OCI-M2 (cell line): ENCODE measurements around the gene ASIC4.

Experiments
- DNase-seq: peaks from one replicate; lab custom pipeline; 2025; ENCODE audit not compliant: unreplicated experiment; lab: John Stamatoyannopoulos, UW

The ASIC4 gene

GRCh38 chr2:219480004-219480403, 34.3 kb upstream of the ASIC4 start:
- DNase-seq = no peak

DNA sequence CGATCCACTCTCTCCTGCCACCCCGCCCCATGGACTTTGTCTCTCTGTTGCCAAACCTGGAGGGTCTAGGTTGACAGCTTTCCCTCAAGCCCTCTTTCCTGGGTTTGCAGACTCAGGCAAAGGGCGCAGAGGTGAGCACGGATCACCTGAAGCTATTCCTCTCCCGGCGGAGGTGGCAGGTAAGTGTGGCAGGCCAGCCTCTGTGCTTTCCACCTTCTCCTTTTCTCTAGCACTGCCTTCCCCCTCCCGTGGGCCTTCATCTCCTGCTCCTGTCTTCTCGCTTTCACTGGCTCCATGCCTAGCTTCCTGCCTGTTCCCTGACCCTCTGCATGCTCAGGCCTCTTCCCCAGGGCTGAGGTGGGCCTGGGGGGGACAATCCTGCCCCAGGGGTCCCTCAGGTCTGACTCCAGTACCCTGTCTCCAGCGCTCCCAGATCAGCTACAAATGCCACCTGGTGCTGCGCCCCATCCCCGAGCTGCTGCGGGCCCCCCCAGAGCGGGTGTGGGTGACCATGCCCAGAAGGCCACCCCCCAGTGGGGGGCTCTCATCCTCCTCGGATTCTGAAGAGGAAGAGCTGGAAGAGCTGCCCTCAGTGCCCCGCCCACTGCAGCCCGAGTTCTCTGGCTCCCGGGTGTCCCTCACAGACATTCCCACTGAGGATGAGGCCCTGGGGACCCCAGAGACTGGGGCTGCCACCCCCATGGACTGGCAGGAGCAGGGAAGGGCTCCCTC, 31.4 kb upstream of the ASIC4 start:
- DNase-seq = no peak

DNA sequence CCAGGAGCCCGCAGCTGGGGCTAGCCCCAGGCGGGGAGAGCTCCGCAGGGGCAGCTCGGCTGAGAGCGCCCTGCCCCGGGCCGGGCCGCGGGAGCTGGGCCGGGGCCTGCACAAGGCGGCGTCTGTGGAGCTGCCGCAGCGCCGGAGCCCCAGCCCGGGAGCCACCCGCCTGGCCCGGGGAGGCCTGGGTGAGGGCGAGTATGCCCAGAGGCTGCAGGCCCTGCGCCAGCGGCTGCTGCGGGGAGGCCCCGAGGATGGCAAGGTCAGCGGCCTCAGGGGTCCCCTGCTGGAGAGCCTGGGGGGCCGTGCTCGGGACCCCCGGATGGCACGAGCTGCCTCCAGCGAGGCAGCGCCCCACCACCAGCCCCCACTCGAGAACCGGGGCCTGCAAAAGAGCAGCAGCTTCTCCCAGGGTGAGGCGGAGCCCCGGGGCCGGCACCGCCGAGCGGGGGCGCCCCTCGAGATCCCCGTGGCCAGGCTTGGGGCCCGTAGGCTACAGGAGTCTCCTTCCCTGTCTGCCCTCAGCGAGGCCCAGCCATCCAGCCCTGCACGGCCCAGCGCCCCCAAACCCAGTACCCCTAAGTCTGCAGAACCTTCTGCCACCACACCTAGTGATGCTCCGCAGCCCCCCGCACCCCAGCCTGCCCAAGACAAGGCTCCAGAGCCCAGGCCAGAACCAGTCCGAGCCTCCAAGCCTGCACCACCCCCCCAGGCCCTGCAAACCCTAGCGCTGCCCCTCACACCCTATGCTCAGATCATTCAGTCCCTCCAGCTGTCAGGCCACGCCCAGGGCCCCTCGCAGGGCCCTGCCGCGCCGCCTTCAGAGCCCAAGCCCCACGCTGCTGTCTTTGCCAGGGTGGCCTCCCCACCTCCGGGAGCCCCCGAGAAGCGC, 30.6 kb upstream of the ASIC4 start:
- no peak for DNase-seq

DNA sequence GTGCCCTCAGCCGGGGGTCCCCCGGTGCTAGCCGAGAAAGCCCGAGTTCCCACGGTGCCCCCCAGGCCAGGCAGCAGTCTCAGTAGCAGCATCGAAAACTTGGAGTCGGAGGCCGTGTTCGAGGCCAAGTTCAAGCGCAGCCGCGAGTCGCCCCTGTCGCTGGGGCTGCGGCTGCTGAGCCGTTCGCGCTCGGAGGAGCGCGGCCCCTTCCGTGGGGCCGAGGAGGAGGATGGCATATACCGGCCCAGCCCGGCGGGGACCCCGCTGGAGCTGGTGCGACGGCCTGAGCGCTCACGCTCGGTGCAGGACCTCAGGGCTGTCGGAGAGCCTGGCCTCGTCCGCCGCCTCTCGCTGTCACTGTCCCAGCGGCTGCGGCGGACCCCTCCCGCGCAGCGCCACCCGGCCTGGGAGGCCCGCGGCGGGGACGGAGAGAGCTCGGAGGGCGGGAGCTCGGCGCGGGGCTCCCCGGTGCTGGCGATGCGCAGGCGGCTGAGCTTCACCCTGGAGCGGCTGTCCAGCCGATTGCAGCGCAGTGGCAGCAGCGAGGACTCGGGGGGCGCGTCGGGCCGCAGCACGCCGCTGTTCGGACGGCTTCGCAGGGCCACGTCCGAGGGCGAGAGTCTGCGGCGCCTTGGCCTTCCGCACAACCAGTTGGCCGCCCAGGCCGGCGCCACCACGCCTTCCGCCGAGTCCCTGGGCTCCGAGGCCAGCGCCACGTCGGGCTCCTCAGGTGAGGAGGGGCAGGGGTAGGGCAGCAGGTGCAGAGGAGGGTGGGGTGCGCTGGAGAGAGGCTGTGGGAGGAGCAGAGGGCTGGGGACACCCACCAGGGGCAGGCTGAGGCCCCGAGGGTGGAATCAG, 29.7 kb upstream of the ASIC4 start:
- no peak for DNase-seq

- no peak for DNase-seq
Measured at GRCh38 chr2:219485201-219485580, 29.1 kb upstream of the ASIC4 start.

GRCh38 chr2:219486380-219486959, 27.8 kb upstream of the ASIC4 start:
- no peak for DNase-seq

- DNase-seq = no peak
Measured at GRCh38 chr2:219488149-219488843, 26.0 kb upstream of the ASIC4 start.

- no peak for DNase-seq
Measured at GRCh38 chr2:219488844-219489194, 25.5 kb upstream of the ASIC4 start.

DNA sequence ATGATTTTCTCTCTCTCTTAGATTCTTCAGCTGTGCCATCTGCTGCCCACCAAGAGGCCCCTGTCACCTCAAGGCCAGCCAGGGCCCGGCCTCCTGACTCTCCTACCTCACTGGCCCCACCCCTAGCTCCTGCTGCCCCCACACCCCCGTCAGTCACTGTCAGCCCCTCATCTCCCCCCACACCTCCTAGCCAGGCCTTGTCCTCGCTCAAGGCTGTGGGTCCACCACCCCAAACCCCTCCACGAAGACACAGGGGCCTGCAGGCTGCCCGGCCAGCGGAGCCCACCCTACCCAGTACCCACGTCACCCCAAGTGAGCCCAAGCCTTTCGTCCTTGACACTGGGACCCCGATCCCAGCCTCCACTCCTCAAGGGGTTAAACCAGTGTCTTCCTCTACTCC, 25.0 kb upstream of the ASIC4 start:
- no peak for DNase-seq

GRCh38 chr2:219490186-219490585, 24.1 kb upstream of the ASIC4 start:
- DNase-seq = no peak

GRCh38 chr2:219490600-219491130, 23.6 kb upstream of the ASIC4 start:
- DNase-seq = no peak

GRCh38 chr2:219491278-219491963, 22.9 kb upstream of the ASIC4 start:
- DNase-seq = no peak

DNA sequence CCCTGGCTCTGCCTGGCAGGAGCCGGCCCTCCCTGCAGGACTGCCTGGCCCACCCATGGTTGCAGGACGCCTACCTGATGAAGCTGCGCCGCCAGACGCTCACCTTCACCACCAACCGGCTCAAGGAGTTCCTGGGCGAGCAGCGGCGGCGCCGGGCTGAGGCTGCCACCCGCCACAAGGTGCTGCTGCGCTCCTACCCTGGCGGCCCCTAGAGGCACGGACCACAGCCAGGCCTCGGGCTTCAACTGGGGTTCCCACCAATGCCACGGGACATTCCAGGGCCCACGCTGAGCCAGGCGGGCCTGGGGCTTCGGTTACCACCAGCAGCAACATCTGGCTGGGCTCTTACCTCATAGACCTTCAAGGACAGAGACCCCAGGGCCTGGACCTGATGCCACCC, 21.7 kb upstream of the ASIC4 start:
- DNase-seq = no peak

- no peak for DNase-seq
Measured at GRCh38 chr2:219493086-219493485, 21.2 kb upstream of the ASIC4 start.

DNA sequence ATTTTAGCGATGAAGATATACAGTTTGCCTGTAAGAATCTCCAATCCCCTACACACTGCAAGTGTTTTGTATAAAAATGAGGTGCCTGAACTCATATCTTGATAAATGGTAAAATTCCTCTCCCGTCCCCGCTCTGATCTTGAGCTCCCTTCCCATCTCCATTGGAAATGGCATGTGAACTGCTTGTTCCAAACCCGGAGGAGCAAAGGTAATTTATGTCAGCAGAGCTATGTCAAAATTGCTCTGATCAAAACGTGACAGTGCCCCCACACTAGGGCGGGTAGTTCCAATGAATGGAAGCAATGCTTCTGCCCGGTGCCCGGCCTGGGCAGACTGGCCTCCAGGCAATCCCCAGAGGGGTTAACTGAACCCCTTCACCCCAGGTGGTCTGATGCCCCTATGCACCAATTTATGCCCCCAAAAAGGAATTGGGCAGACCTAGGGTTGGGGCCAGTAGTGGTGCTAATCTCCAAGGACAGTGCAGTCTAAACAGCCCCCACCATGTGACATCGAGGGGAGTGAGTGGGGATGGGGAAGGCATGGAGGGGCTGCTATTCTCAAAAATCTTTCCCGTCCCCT, 19.2 kb upstream of the ASIC4 start:
- no peak for DNase-seq

DNA sequence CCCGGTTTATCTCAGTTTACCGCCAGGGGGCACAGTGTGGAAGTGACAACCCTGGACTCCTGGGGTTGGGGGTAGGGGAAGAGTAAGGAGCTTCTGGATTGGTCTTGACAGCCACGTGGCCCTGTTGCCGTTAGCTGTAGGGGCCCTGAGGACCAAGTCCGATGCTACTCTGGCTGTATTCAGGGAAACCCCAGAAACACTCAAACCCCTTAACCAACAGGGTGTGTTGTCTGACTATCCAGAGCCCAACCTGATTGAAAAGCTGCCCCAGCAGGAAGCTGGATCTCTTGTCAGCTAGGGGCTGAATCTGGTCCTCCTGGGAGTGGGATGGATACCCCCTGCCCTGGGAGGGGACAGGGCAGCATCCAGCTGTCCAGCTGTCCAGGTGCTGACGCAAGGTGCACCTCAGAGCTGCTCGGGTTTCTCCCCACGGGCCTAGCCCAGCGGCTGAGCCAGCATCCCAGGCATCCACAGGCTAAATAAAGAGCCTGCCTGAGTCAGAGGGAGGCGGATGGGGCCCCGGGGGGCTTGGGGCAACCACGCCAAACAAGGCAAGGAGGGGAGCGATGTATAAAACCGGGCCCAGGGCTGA, 18.7 kb upstream of the ASIC4 start:
- peak; percentile 21 for DNase-seq

GRCh38 chr2:219496247-219496824, 17.9 kb upstream of the ASIC4 start:
- DNase-seq = no peak

DNA sequence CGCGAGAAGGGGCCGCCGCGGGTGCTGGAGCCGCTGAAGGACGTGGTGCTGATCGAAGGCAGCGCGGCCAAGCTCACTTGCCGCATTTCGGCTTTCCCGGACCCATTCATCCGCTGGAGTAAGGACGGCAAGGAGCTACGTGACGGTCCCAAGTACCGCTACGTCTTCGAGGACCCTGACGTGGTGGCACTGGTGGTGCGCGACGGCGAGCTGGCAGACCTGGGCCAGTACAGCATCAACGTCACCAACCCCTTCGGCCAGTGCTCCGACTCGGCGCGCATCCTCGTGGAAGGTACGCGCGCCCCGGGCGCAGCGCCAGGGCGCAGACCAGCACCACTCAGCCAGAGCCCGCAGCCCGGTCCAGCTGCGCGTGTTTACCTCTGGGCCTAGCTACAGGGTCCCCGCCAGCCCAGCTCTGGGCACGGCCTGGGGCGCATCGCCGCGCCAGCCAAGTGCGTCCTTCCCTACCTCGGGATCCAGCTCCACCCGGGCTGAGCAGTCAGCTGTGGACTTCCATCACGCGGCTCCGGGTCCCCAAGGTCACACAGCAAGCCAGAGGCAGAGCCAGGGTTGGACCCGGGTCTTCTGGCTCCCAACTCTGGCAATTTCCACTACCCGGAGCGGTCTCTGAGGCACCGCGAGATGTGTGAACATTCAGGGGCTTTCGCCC, 17.3 kb upstream of the ASIC4 start:
- no peak for DNase-seq
